Measurements from ENCODE around the gene CGN.

GRCh38 chr1:151512801-151513625 is 1.8 kb downstream of the CGN start:
- TF ChIP-seq TAF1 (IDR thresholded peaks at IDR 0.05; ENCODE audit: borderline replicate concordance, low read depth, low read length) (no peak), POLR2AphosphoS5 (IDR thresholded peaks at IDR 0.05; ENCODE audit: low read depth, low read length) (no peak), POLR2A (IDR thresholded peaks at IDR 0.05; ENCODE audit: low read depth, low read length) (no peak)

Data from GM12892 (cell line).